Hepatocyte (in vitro differentiated cells): ENCODE data around the gene MVB12B. TPM values are rescaled to one million over a fixed set of nuclear protein-coding genes. Genes with fewer than 3 reads are reported as not detected.

ENCODE experiments used
- DNase-seq: peaks from one replicate; pipeline ENCODE4 v3.0.0-alpha.2; 2016; ENCODE audit warnings: low spot score
- H2AFZ ChIP-seq: fragments of 200-600 bp; sonication (generic); 2 replicates; pipeline ENCODE4 v1.6.0; 2016; ENCODE audit warnings: antibody characterized with exemption, mild to moderate bottlenecking
- H3K27ac ChIP-seq: fragments of 200-600 bp; sonication (generic); 2 replicates; pipeline ENCODE4 v1.5.1; 2016; ENCODE audit warnings: mild to moderate bottlenecking
- H3K27me3 ChIP-seq: fragments of 200-600 bp; sonication (generic); 2 replicates; pipeline ENCODE4 v1.6.1; 2016
- H3K36me3 ChIP-seq: fragments of 200-600 bp; sonication (generic); replicated peaks from 2 replicates; pipeline ENCODE4 v1.5.1; 2016; ENCODE audit warnings: low read depth; ENCODE audit not compliant: insufficient read depth
- H3K4me1 ChIP-seq: fragments of 200-600 bp; sonication (generic); 2 replicates; pipeline ENCODE4 v1.5.1; 2016; ENCODE audit warnings: mild to moderate bottlenecking, moderate library complexity; ENCODE audit not compliant: insufficient read depth
- H3K4me2 ChIP-seq: fragments of 200-600 bp; sonication (generic); 2 replicates; pipeline ENCODE4 v1.6.0; 2016
- H3K4me3 ChIP-seq: fragments of 200-600 bp; sonication (generic); 2 replicates; pipeline ENCODE4 v1.5.1; 2016; ENCODE audit warnings: mild to moderate bottlenecking
- H3K79me2 ChIP-seq: fragments of 200-600 bp; sonication (generic); 2 replicates; pipeline ENCODE4 v1.6.0; 2017; ENCODE audit warnings: mild to moderate bottlenecking
- H3K9me2 ChIP-seq: fragments of 200-600 bp; sonication (generic); replicated peaks from 2 replicates; pipeline ENCODE4 v1.6.0; 2017; ENCODE audit warnings: mild to moderate bottlenecking; ENCODE audit not compliant: insufficient read depth
- H3K9me3 ChIP-seq: fragments of 200-600 bp; sonication (generic); 2 replicates; pipeline ENCODE4 v1.5.1; 2016; ENCODE audit warnings: low read depth, mild to moderate bottlenecking
- H4K20me1 ChIP-seq: fragments of 200-600 bp; sonication (generic); 2 replicates; pipeline ENCODE4 v1.6.0; 2016; ENCODE audit warnings: mild to moderate bottlenecking; ENCODE audit not compliant: insufficient read depth, poor library complexity, severe bottlenecking
- CTCF ChIP-seq: fragments of 200-600 bp; sonication (generic); IDR thresholded peaks from 2 replicates; pipeline ENCODE4 v1.5.1; 2016; ENCODE audit warnings: antibody characterized with exemption, mild to moderate bottlenecking; ENCODE audit not compliant: poor library complexity
- EZH2 ChIP-seq: fragments of 200-600 bp; sonication (generic); IDR thresholded peaks from 2 replicates; pipeline ENCODE4 v1.6.1; 2016; ENCODE audit warnings: antibody characterized with exemption, mild to moderate bottlenecking, borderline replicate concordance
- EZH2phosphoT487 ChIP-seq: fragments of 200-600 bp; sonication (generic); IDR thresholded peaks from one replicate; pipeline ENCODE4 v1.6.1; 2018; ENCODE audit warnings: antibody characterized with exemption, mild to moderate bottlenecking, low read depth, moderate library complexity; ENCODE audit not compliant: unreplicated experiment, severe bottlenecking
- WGBS: methylation state at CpG from one replicate; pipeline ENCODE4 v1.1.6; 2016; ENCODE audit warnings: low lambda C conversion rate; ENCODE audit errors: missing lambda C conversion rate; 5-methylcytosine and 5-hydroxymethylcytosine counted together
- polyA plus RNA-seq: library from polyadenylated mRNA; unstranded; fragments of >200 nt; fragmentation: Nextera tagmentation; extraction: Ambion mirVana; gene quantifications from 2 replicates; pipeline ENCODE4 v1.2.1, GENCODE V29; 2016
- total RNA-seq: library from RNA; depleted of rRNA; stranded (reverse); fragments of >200 nt; gene quantifications from 2 replicates; pipeline ENCODE4 v1.2.3, GENCODE V29; 2014

MVB12B gene
- total and polyA plus RNA-seq, 2 experiments from 2014 or later = 11.8 to 12.1 TPM

- no peaks in the 10 kb centered on the region for H3K36me3 ChIP-seq
- no peaks in the 10 kb centered on the region for H3K9me3 ChIP-seq
- peak overlapping the region; percentile 6 for H3K4me3 ChIP-seq
- H3K27me3 ChIP-seq = peaks cover 73% of the 10 kb centered on the region
- H2AFZ ChIP-seq = no peak overlapping the region
- DNase-seq = no peak
- H3K27ac ChIP-seq = peak overlapping the region; percentile 25
- peaks cover 9% of the 10 kb centered on the region for H3K4me1 ChIP-seq
- no peaks in the 10 kb centered on the region for H3K9me2 ChIP-seq
- no peaks in the 10 kb centered on the region for H4K20me1 ChIP-seq
- H3K79me2 ChIP-seq = no peaks in the 10 kb centered on the region
- WGBS = 13% methylated on average over 9 of the region's 9 CpGs
- H3K4me2 ChIP-seq = peak overlapping the region; percentile 73
- TF ChIP-seq EZH2 = no peak
These were observed 191.3 kb downstream of the MVB12B start for GRCh38 chr9:126517833-126518356.

DNA sequence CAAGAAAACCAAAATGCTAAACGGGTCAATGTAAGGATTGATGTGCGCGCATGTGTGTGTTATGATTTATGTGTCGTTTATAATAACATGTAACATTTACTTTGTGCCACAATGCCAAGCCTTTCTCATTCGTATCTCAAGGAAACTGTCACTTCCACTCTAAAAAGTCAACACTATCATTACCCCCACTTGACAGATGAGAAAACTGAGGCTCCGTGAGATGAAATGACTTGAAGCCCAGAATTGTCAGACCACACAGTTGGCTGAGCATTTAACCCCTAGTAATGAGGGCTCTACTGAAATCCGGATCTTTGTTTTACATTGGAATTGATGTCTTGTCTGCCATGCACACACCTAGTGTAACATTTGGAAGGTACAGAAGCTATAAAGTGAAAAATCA is 192.1 kb downstream of the MVB12B start:
- no peaks in the 10 kb centered on the region for H4K20me1 ChIP-seq
- WGBS = 88% methylated on average over 7 of the region's 7 CpGs
- no peak overlapping the region for H3K4me3 ChIP-seq
- H3K27me3 ChIP-seq = peaks cover 65% of the 10 kb centered on the region
- H3K79me2 ChIP-seq = no peaks in the 10 kb centered on the region
- DNase-seq = no peak
- H3K4me1 ChIP-seq = peaks cover 9% of the 10 kb centered on the region
- no peaks in the 10 kb centered on the region for H3K9me3 ChIP-seq
- no peak for TF ChIP-seq EZH2
- TF ChIP-seq CTCF = no peak
- no peak for TF ChIP-seq EZH2phosphoT487
- H3K27ac ChIP-seq = no peak overlapping the region
- H3K36me3 ChIP-seq = no peaks in the 10 kb centered on the region
- no peaks in the 10 kb centered on the region for H3K9me2 ChIP-seq
- H2AFZ ChIP-seq = no peak overlapping the region
- H3K4me2 ChIP-seq = no peak overlapping the region

- Histone ChIP-seq H3K27ac (no peak overlapping the region), H3K79me2 (no peaks in the 10 kb centered on the region), H3K27me3 (peaks cover 65% of the 10 kb centered on the region), H2AFZ (no peak overlapping the region), H3K4me2 (no peak overlapping the region), H3K36me3 (no peaks in the 10 kb centered on the region), H3K4me3 (no peak overlapping the region), H3K9me3 (no peaks in the 10 kb centered on the region), H3K9me2 (no peaks in the 10 kb centered on the region), H3K4me1 (peaks cover 9% of the 10 kb centered on the region), H4K20me1 (no peaks in the 10 kb centered on the region)
- 80% methylated on average over 22 of the region's 22 CpGs for WGBS
- no peak for TF ChIP-seq EZH2phosphoT487
- no peak for DNase-seq
These were observed 193.2 kb downstream of the MVB12B start for GRCh38 chr9:126519660-126520420.

DNA sequence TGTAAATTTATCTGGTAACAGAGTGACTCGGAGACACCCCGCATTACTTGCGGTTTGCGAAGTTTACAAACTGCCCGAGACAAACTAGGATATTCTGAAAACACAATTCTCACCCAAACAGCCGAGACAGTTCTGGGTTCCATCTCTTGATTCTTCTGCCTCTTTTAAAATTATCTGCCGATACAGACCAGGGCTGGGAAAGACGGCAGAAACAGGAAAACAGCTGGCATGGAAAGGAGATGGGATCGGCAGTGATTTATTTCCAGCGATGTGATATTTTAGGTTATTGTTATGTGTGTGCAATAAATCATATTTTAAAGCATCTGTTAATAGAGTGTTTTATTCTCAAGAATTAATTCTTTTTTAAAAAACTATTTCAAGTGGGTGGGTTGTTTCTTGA is 193.8 kb downstream of the MVB12B start:
- H3K27ac ChIP-seq = no peak overlapping the region
- no peaks in the 10 kb centered on the region for H3K9me3 ChIP-seq
- H3K27me3 ChIP-seq = peaks cover 61% of the 10 kb centered on the region
- H3K36me3 ChIP-seq = no peaks in the 10 kb centered on the region
- no peaks in the 10 kb centered on the region for H3K9me2 ChIP-seq
- H3K79me2 ChIP-seq = no peaks in the 10 kb centered on the region
- no peak overlapping the region for H3K4me3 ChIP-seq
- WGBS = 74% methylated on average over 10 of the region's 10 CpGs
- H4K20me1 ChIP-seq = no peaks in the 10 kb centered on the region
- no peak overlapping the region for H2AFZ ChIP-seq
- H3K4me2 ChIP-seq = no peak overlapping the region
- no peak for DNase-seq
- H3K4me1 ChIP-seq = peaks cover 9% of the 10 kb centered on the region
- TF ChIP-seq EZH2phosphoT487 (no peak), EZH2 (no peak), CTCF (no peak)
